HepG2 (cell line): Measurements from ENCODE around the gene TTC23L. TPM values are rescaled to one million over a fixed set of nuclear protein-coding genes. Genes with fewer than 3 reads are reported as not detected.

ENCODE experiments used
- ARNT2 ChIP-seq: sonication (generic); formaldehyde crosslinking; IDR thresholded peaks from 2 replicates; pipeline ENCODE4 v1.8.0; 2022; ENCODE audit warnings: mild to moderate bottlenecking, low read depth, missing genetic modification reagents, moderate library complexity
- BHLHE40 ChIP-seq: IDR thresholded peaks from 2 replicates; pipeline ENCODE4 v1.6.1; 2011; ENCODE audit warnings: low read length, improper control_type of control experiment
- FOXA1 ChIP-seq, 2 experiments: fragments of 450-650 bp in 1 of 2; sonication (generic) in 1 of 2; formaldehyde crosslinking in 1 of 2; IDR thresholded peaks; 2 replicates each; pipeline versions ENCODE4 v1.4.0 to v1.6.1; 2016 to 2020; ENCODE audit warnings: missing genetic modification reagents in 1 of 2
- FOXP1 ChIP-seq, 2 experiments: fragments of 450-650 bp in 1 of 2; IDR thresholded peaks; 2 replicates each; pipeline ENCODE4 v1.6.1; 2017 to 2018; ENCODE audit warnings: antibody characterized with exemption in 1 of 2
- GABPB1 ChIP-seq: IDR thresholded peaks from 2 replicates; pipeline ENCODE4 v1.6.1; 2016; ENCODE audit warnings: mild to moderate bottlenecking, missing genetic modification reagents, moderate library complexity, missing compliant biosample characterization
- MXD4 ChIP-seq: IDR thresholded peaks from 2 replicates; pipeline ENCODE4 v1.6.1; 2016; ENCODE audit warnings: mild to moderate bottlenecking, missing biosample characterization, missing genetic modification reagents
- NFYC ChIP-seq: IDR thresholded peaks from 2 replicates; pipeline ENCODE4 v1.6.1; 2016; ENCODE audit warnings: missing genetic modification reagents, missing compliant biosample characterization
- RBFOX2 ChIP-seq: fragments of 200-400 bp; formaldehyde crosslinking; IDR thresholded peaks from 2 replicates; pipeline ENCODE4 v1.6.1; 2017; ENCODE audit warnings: low read depth, mild to moderate bottlenecking, low read length
- RFXAP ChIP-seq: sonication (generic); formaldehyde crosslinking; IDR thresholded peaks from 2 replicates; pipeline ENCODE4 v1.4.0; 2020; ENCODE audit warnings: missing genetic modification reagents, borderline replicate concordance
- SP4 ChIP-seq: sonication (generic); formaldehyde crosslinking; IDR thresholded peaks from 2 replicates; pipeline ENCODE4 v1.8.1; 2023; ENCODE audit warnings: mild to moderate bottlenecking, missing genetic modification reagents
- TGIF2 ChIP-seq: IDR thresholded peaks from 2 replicates; pipeline ENCODE4 v1.6.1; 2016; ENCODE audit warnings: control low read depth, missing compliant biosample characterization
- THYN1 ChIP-seq: sonication (generic); formaldehyde crosslinking; IDR thresholded peaks from 2 replicates; pipeline ENCODE4 v1.8.1; 2023; ENCODE audit warnings: low read depth, mild to moderate bottlenecking, moderate library complexity, missing genetic modification reagents, borderline replicate concordance
- UBTF ChIP-seq: sonication (generic); formaldehyde crosslinking; IDR thresholded peaks from 2 replicates; pipeline ENCODE4 v1.4.0; 2020; ENCODE audit warnings: mild to moderate bottlenecking, missing genetic modification reagents
- ZFYVE20 ChIP-seq: sonication (generic); formaldehyde crosslinking; IDR thresholded peaks from 2 replicates; pipeline ENCODE4 v1.8.0; 2023; ENCODE audit warnings: low read depth, mild to moderate bottlenecking, moderate library complexity, missing genetic modification reagents, borderline replicate concordance
- ZKSCAN1 ChIP-seq: fragments of 150-350 bp; IDR thresholded peaks from 2 replicates; pipeline ENCODE4 v1.6.1; 2014; ENCODE audit warnings: low read length
- ZKSCAN5 ChIP-seq: sonication (generic); formaldehyde crosslinking; IDR thresholded peaks from 2 replicates; pipeline ENCODE4 v1.5.1; 2020; ENCODE audit warnings: mild to moderate bottlenecking, missing genetic modification reagents
- ZNF143 ChIP-seq: sonication (generic); formaldehyde crosslinking; IDR thresholded peaks from 2 replicates; pipeline ENCODE4 v1.4.0; 2020; ENCODE audit warnings: missing genetic modification reagents
- ZNF34 ChIP-seq: sonication (generic); formaldehyde crosslinking; IDR thresholded peaks from 2 replicates; pipeline ENCODE4 v1.4.0; 2020; ENCODE audit warnings: mild to moderate bottlenecking, missing genetic modification reagents, borderline replicate concordance
- ZNF781 ChIP-seq: sonication (generic); formaldehyde crosslinking; IDR thresholded peaks from 2 replicates; pipeline ENCODE4 v1.5.1; 2020; ENCODE audit warnings: borderline replicate concordance, mild to moderate bottlenecking, missing genetic modification reagents; ENCODE audit errors: not compliant biosample characterization
- ZSCAN29 ChIP-seq: sonication (generic); formaldehyde crosslinking; conservative IDR thresholded peaks from 2 replicates; pipeline ENCODE4 v1.4.0; 2020; ENCODE audit warnings: mild to moderate bottlenecking, missing genetic modification reagents
- polyA plus RNA-seq, 8 experiments: library from polyadenylated mRNA; depleted of rRNA in 3 of 8; stranded (reverse) in 7 of 8; unstranded in 1 of 8; fragments of >200 nt; fragmentation: Illumina TruSeq in 4 of 8; extraction: Trizol in 4 of 8; gene quantifications; 2 replicates each; pipeline versions ENCODE4 v1.2.1 to v1.2.3, GENCODE V29; 2011 to 2016; ENCODE audit warnings: low read depth in 4 of 8, missing spikeins in 1 of 8, mixed read lengths in 1 of 8; ENCODE audit not compliant: insufficient read depth in 1 of 8
- total RNA-seq, 5 experiments: library from RNA; depleted of rRNA; stranded (reverse); fragments of >200 nt; fragmentation: Illumina TruSeq; extraction: Trizol; gene quantifications; 2 replicates each; pipeline ENCODE4 v1.2.3, GENCODE V29; 2016; ENCODE audit warnings: low read depth in 1 of 5
- TF ChIP-seq, protein P1 (sequence below): sonication (generic); formaldehyde crosslinking; IDR thresholded peaks from 2 replicates; pipeline ENCODE4 v1.8.0; 2023; ENCODE audit warnings: mild to moderate bottlenecking, missing genetic modification reagents
- TF ChIP-seq, protein P2 (sequence below): IDR thresholded peaks from 2 replicates; pipeline ENCODE4 v1.6.1; 2012; ENCODE audit warnings: inconsistent platforms
- TF ChIP-seq, protein P3 (sequence below), 2 experiments: sonication (generic) in 1 of 2; formaldehyde crosslinking in 1 of 2; IDR thresholded peaks; 2 replicates each; pipeline versions ENCODE4 v1.5.1 to v1.6.1; 2011 to 2020; ENCODE audit warnings: borderline replicate concordance in 1 of 2, low read depth in 1 of 2, low read length in 1 of 2, mild to moderate bottlenecking in 1 of 2, missing genetic modification reagents in 1 of 2, moderate library complexity in 1 of 2

Gene TTC23L
- total and polyA plus RNA-seq, 2 of the 13 experiments (the other 11 are each of a cell fraction or from before 2014, with no cell fraction given) = 0.37 to 1.4 TPM

GRCh38 chr5:34838785-34839714 is at the start of gene TTC23L (continued):
- TF ChIP-seq, protein P1, sequence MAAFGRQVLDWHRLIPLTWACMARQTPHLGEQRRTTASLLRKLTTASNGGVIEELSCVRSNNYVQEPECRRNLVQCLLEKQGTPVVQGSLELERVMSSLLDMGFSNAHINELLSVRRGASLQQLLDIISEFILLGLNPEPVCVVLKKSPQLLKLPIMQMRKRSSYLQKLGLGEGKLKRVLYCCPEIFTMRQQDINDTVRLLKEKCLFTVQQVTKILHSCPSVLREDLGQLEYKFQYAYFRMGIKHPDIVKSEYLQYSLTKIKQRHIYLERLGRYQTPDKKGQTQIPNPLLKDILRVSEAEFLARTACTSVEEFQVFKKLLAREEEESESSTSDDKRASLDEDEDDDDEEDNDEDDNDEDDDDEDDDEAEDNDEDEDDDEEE (CRISPR knock-in tag) = peak; percentile 70; the same call in 1 of the 2 replicates
- TF ChIP-seq RBFOX2 (peak; percentile 89), ZFYVE20 (no peak), ZNF34 (0 out of 2 replicates have a peak, but pooled peaks have one; percentile 36), ZNF143 (CRISPR knock-in tag) (no peak), ZKSCAN5 (CRISPR knock-in tag) (no peak), MXD4 (CRISPR knock-in tag) (peak; percentile 96), ZSCAN29 (CRISPR knock-in tag) (no peak; the same call in 1 of the 2 replicates), RFXAP (CRISPR knock-in tag) (no peak; the same call in none of the 2 replicates), TGIF2 (CRISPR knock-in tag) (peak; percentile 73; the same call in 1 of the 2 replicates), ZNF781 (peak; percentile 84), THYN1 (CRISPR knock-in tag) (no peak), NFYC (CRISPR knock-in tag) (peak; percentile 24; the same call in 1 of the 2 replicates), GABPB1 (CRISPR knock-in tag) (peak; percentile 97), ZKSCAN1 (no peak), ARNT2 (CRISPR knock-in tag) (no peak; the same call in 1 of the 2 replicates), UBTF (CRISPR knock-in tag) (peak; percentile 99), FOXA1 (IDR thresholded peaks at IDR 0.05) (no peak), FOXA1 (CRISPR knock-in tag; IDR thresholded peaks at IDR 0.05) (peak; percentile 42), BHLHE40 (no peak), FOXP1 (IDR thresholded peaks at IDR 0.05) (no peak), FOXP1 (CRISPR knock-in tag; IDR thresholded peaks at IDR 0.05) (no peak), SP4 (peak; percentile 77; the same call in 1 of the 2 replicates)
- TF ChIP-seq, protein P2, sequence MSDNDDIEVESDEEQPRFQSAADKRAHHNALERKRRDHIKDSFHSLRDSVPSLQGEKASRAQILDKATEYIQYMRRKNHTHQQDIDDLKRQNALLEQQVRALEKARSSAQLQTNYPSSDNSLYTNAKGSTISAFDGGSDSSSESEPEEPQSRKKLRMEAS = peak; percentile 92
- TF ChIP-seq, protein P3, sequence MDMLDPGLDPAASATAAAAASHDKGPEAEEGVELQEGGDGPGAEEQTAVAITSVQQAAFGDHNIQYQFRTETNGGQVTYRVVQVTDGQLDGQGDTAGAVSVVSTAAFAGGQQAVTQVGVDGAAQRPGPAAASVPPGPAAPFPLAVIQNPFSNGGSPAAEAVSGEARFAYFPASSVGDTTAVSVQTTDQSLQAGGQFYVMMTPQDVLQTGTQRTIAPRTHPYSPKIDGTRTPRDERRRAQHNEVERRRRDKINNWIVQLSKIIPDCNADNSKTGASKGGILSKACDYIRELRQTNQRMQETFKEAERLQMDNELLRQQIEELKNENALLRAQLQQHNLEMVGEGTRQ (IDR thresholded peaks at IDR 0.05; ENCODE audit: low read depth, low read length) = no peak
- TF ChIP-seq, protein P3 (CRISPR knock-in tag; IDR thresholded peaks at IDR 0.05; ENCODE audit: borderline replicate concordance) = peak; percentile 20; the same call in 1 of the 2 replicates
